ENCODE measurements around the gene EGR2. TPM values are rescaled to one million over a fixed set of nuclear protein-coding genes. Genes with fewer than 3 reads are reported as not detected.

Gene EGR2
- total RNA-seq, 1 experiment from 2014 or later: 0.82 TPM

- BruUV-seq (replicated peaks): no TSS peak
- ATAC-seq (no peak), DNase-seq (ENCODE audit: low read depth, low spot score) (no peak)
- in situ Hi-C loops (cut with HindIII; ENCODE audit: low pct_unique_long_range_greater_than_20kb, low sequenced_read_pairs): no loop called here
- H3K36me3 ChIP-seq (ENCODE audit: control insufficient read depth, insufficient read depth, low read length): no peaks in the 10 kb centered on the region
- intact Hi-C loops (cut with micrococcal nuclease; ENCODE audit: unreplicated experiment): no loop called here
- CTCF ChIA-PET: no interaction called here
- H3K4me3 ChIP-seq (ENCODE audit: low read depth in 2 of 2, low read length in 2 of 2): no peak overlapping the region
- no peaks in the 10 kb centered on the region for H3K4me1 ChIP-seq (ENCODE audit: control insufficient read depth, insufficient read depth, low read length)
- H3K27ac ChIP-seq (ENCODE audit: low read length): no peak overlapping the region
- POLR2A ChIA-PET: no interaction called here
- peaks cover 44% of the 10 kb centered on the region for H3K27me3 ChIP-seq (ENCODE audit: control insufficient read depth, insufficient read depth, low read length)
- no peaks in the 10 kb centered on the region for H3K9me3 ChIP-seq (ENCODE audit: control insufficient read depth, insufficient read depth, low read depth, low read length)
- TF ChIP-seq REST (IDR thresholded peaks at IDR 0.05; ENCODE audit: insufficient read depth in 1 of 2, low read depth in 2 of 2, low read length in 1 of 2): no peak
- TF ChIP-seq SIN3A (IDR thresholded peaks at IDR 0.05; ENCODE audit: borderline replicate concordance, insufficient read depth, low read depth, low read length): no peak
- no peak for TF ChIP-seq POLR2AphosphoS5 (IDR thresholded peaks at IDR 0.05; ENCODE audit: low read depth, low read length)
- TF ChIP-seq, protein P1, sequence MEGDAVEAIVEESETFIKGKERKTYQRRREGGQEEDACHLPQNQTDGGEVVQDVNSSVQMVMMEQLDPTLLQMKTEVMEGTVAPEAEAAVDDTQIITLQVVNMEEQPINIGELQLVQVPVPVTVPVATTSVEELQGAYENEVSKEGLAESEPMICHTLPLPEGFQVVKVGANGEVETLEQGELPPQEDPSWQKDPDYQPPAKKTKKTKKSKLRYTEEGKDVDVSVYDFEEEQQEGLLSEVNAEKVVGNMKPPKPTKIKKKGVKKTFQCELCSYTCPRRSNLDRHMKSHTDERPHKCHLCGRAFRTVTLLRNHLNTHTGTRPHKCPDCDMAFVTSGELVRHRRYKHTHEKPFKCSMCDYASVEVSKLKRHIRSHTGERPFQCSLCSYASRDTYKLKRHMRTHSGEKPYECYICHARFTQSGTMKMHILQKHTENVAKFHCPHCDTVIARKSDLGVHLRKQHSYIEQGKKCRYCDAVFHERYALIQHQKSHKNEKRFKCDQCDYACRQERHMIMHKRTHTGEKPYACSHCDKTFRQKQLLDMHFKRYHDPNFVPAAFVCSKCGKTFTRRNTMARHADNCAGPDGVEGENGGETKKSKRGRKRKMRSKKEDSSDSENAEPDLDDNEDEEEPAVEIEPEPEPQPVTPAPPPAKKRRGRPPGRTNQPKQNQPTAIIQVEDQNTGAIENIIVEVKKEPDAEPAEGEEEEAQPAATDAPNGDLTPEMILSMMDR (IDR thresholded peaks at IDR 0.05): no peak
- no peak for TF ChIP-seq TCF7L2 (IDR thresholded peaks at IDR 0.05; ENCODE audit: low read depth, low read length)
Observed at GRCh38 chr10:62796896-62797295, 19.3 kb downstream of the EGR2 start.

DNA sequence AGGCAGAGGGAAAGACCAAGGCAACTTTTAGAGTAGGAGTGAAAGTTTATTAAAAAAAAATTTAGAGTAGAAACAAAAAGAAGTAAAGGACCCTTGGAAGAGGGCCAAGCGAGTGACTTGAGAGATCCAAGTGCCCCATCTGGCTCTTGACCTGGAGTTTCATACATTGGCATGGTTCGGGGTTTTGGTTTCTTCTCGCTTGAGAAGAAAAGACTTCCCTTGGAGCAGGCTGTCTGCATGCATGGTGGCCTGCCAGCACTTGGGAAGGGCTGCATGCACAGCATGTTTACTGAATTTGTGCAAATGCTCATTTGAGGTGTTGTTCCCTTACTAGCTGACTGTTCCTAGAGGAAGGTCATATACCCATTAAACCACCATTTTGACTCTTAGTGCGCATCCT lies 20.4 kb downstream of the EGR2 start:
- intact Hi-C loops (cut with micrococcal nuclease; ENCODE audit: unreplicated experiment): no loop called here
- TF ChIP-seq, protein P1 (IDR thresholded peaks at IDR 0.05): no peak
- no peak for TF ChIP-seq REST (IDR thresholded peaks at IDR 0.05; ENCODE audit: insufficient read depth in 1 of 2, low read depth in 2 of 2, low read length in 1 of 2)
- no peak for TF ChIP-seq TCF7L2 (IDR thresholded peaks at IDR 0.05; ENCODE audit: low read depth, low read length)
- no peak for TF ChIP-seq POLR2AphosphoS5 (IDR thresholded peaks at IDR 0.05; ENCODE audit: low read depth, low read length)
- TF ChIP-seq SIN3A (IDR thresholded peaks at IDR 0.05; ENCODE audit: borderline replicate concordance, insufficient read depth, low read depth, low read length): no peak
- DNase-seq (ENCODE audit: low read depth, low spot score) (no peak), ATAC-seq (no peak)
- H3K4me1 ChIP-seq (ENCODE audit: control insufficient read depth, insufficient read depth, low read length): no peaks in the 10 kb centered on the region
- no peak overlapping the region for H3K27ac ChIP-seq (ENCODE audit: low read length)
- ChIA-PET POLR2A (interaction anchor here (0.5 to 0.7 kb wide), 2 partner anchors 137 to 436 kb away, joined by 3 read pairs; no protein-coding TSS in a partner anchor), CTCF (no interaction called here)
- no peaks in the 10 kb centered on the region for H3K9me3 ChIP-seq (ENCODE audit: control insufficient read depth, insufficient read depth, low read depth, low read length)
- H3K4me3 ChIP-seq (ENCODE audit: low read depth in 2 of 2, low read length in 2 of 2): no peak overlapping the region
- H3K27me3 ChIP-seq (ENCODE audit: control insufficient read depth, insufficient read depth, low read length): peaks cover 41% of the 10 kb centered on the region
- no TSS peak for BruUV-seq (replicated peaks)
- H3K36me3 ChIP-seq (ENCODE audit: control insufficient read depth, insufficient read depth, low read length): no peaks in the 10 kb centered on the region
- in situ Hi-C loops (cut with HindIII; ENCODE audit: low pct_unique_long_range_greater_than_20kb, low sequenced_read_pairs): no loop called here

Data from Panc1 (cell line).